Choroid plexus epithelial cell (primary cell): ENCODE results near the gene RELN.

ENCODE experiments used
- DNase-seq: peaks from one replicate; pipeline ENCODE4 v3.0.0-alpha.2; 2010; ENCODE audit warnings: low read depth
- H3K4me3 ChIP-seq: 2 replicates; pipeline ENCODE4 v1.5.1; 2011; ENCODE audit warnings: low read depth, mild to moderate bottlenecking, control low read depth, low read length, moderate library complexity
- CTCF ChIP-seq: conservative IDR thresholded peaks from 2 replicates; pipeline ENCODE4 v1.5.1; 2011; ENCODE audit warnings: low read depth, mild to moderate bottlenecking, control low read depth, inconsistent platforms, low read length, moderate library complexity

Gene RELN

GRCh38 chr7:103870664-103871063 lies 118.8 kb downstream of the RELN start:
- H3K4me3 ChIP-seq: no peak overlapping the region
- no peak for TF ChIP-seq CTCF
- DNase-seq: no peak

GRCh38 chr7:103867874-103868273 lies 121.6 kb downstream of the RELN start:
- no peak for DNase-seq
- TF ChIP-seq CTCF: no peak
- H3K4me3 ChIP-seq: no peak overlapping the region

- no peak for TF ChIP-seq CTCF
- DNase-seq: no peak
- H3K4me3 ChIP-seq: no peak overlapping the region
Measured at GRCh38 chr7:103866919-103867318, 122.5 kb downstream of the RELN start.

GRCh38 chr7:103865442-103865841 lies 124.0 kb downstream of the RELN start:
- no peak overlapping the region for H3K4me3 ChIP-seq
- DNase-seq: no peak
- TF ChIP-seq CTCF: no peak

GRCh38 chr7:103862302-103863035 lies 127.0 kb downstream of the RELN start:
- H3K4me3 ChIP-seq: no peak overlapping the region
- no peak for TF ChIP-seq CTCF
- DNase-seq: no peak

GRCh38 chr7:103859709-103860108 lies 129.7 kb downstream of the RELN start:
- DNase-seq: no peak
- no peak for TF ChIP-seq CTCF
- H3K4me3 ChIP-seq: no peak overlapping the region

GRCh38 chr7:103857435-103857834 lies 132.0 kb downstream of the RELN start:
- no peak overlapping the region for H3K4me3 ChIP-seq
- TF ChIP-seq CTCF: no peak
- no peak for DNase-seq
